Heart right ventricle (tissue), 16 donors: ENCODE data around the gene STX1B. TPM values are rescaled to one million over a fixed set of nuclear protein-coding genes. Genes with fewer than 3 reads are reported as not detected.

Source experiments
- ATAC-seq, 8 donors: fragments of 200-7000 bp; cut with Tn5 transposase; one replicate each; pipeline ENCODE4 v1.9.1; 2020; ENCODE audit warnings: mild to moderate bottlenecking in 8 of 8, moderate library complexity in 8 of 8, moderate number of reproducible peaks in 1 of 8
- DNase-seq, 2 donors: peaks; one replicate each; pipeline ENCODE4 v3.0.0-alpha.2; 2020
- H3K27ac ChIP-seq, 10 donors: fragments of 200-600 bp; sonication (generic) in 2 of 10; one replicate each; pipeline versions ENCODE4 v1.5.0 to v1.8.0; 2020 to 2022; ENCODE audit warnings: mild to moderate bottlenecking in 3 of 10
- H3K27me3 ChIP-seq, 7 donors: fragments of 200-600 bp; one replicate each; pipeline ENCODE4 v1.8.0; 2021 to 2022; ENCODE audit warnings: mild to moderate bottlenecking in 2 of 7
- H3K36me3 ChIP-seq, 9 donors: fragments of 200-600 bp; sonication (generic) in 1 of 9; one replicate each; pipeline versions ENCODE4 v1.5.0 to v1.8.0; 2020 to 2022; ENCODE audit warnings: mild to moderate bottlenecking in 2 of 9
- H3K4me1 ChIP-seq, 9 donors: fragments of 200-600 bp; sonication (generic) in 1 of 9; one replicate each; pipeline versions ENCODE4 v1.5.0 to v1.8.0; 2020 to 2022; ENCODE audit warnings: mild to moderate bottlenecking in 4 of 9
- H3K4me3 ChIP-seq, 10 donors: fragments of 200-600 bp; sonication (generic) in 2 of 10; one replicate each; pipeline versions ENCODE4 v1.5.0 to v1.8.0; 2020 to 2022; ENCODE audit warnings: mild to moderate bottlenecking in 7 of 10, moderate library complexity in 2 of 10
- H3K9me3 ChIP-seq, 11 donors: fragments of 200-600 bp in 10 of 11; sonication (generic) in 2 of 11; one replicate each; pipeline versions ENCODE4 v1.5.0 to v1.8.0; 2013 to 2022; ENCODE audit warnings: mild to moderate bottlenecking in 2 of 11, control low read depth in 1 of 11, moderate library complexity in 1 of 11
- CTCF ChIP-seq, 9 donors: fragments of 200-600 bp; sonication (generic) in 2 of 9; IDR thresholded peaks; one replicate each; pipeline versions ENCODE4 v1.5.0 to v1.8.0; 2021 to 2022; ENCODE audit warnings: antibody characterized with exemption in 9 of 9, mild to moderate bottlenecking in 5 of 9, moderate library complexity in 1 of 9
- WGBS, 2 donors: extraction: QIAGEN DNeasy Blood & Tissue Kit; methylation state at CpG; one replicate each; pipeline ENCODE4 v1.1.7; 2013; ENCODE audit warnings: inconsistent platforms in 1 of 2; 5-methylcytosine and 5-hydroxymethylcytosine counted together
- intact Hi-C, 10 donors: fragments of 100-400 bp; cut with DNase I; formaldehyde crosslinking; loops; one replicate each; pipeline versions ENCODE4 v1.11.1 to v1.14.2; 2022
- polyA plus RNA-seq, 2 donors: library from polyadenylated mRNA; stranded (reverse); fragments of 200-250 nt; gene quantifications; one replicate each; pipeline ENCODE4 v1.2.3, GENCODE V29; 2013
- total RNA-seq, 10 donors: library from RNA; stranded (reverse); fragmentation: NEBNext Ultra II Directional in 3 of 10; extraction: Animal tissue kit (Norgen Biotek cat#: 25700) in 3 of 10; gene quantifications; one replicate each; pipeline versions ENCODE4 v1.2.1 to v1.2.4, GENCODE V29; 2021 to 2023
- donor health status: Arrhythmogenic right ventricular cardiomyopathy.
- donor health status: ischemic (EF 13 %, LVEDD 7.1; RV severe dilation, severe dysfunction).
- donor health status: healthy with polysubstance abuse.
- donor health status: DM: no; HTN: yes; CAD: no.
- donor health status: DM: no; HTN: no; CAD: no.
- donor health status: ischemic (EF 25% LVEDD 6.9; RV normal size, moderate dysfunction).
- donor health status: ischemic (EF 25% LVEDD 5.7; RV mildly dilated, moderate dysfunction).
- donor health status: healthy.
- donor health status: DM: yes; HTN: yes; CAD: no.
- donor health status: Ischemic cardiomyopathy.
- donor health status: ischemic (EF 35%, LVEDD 5.7; RV mildly dilated, moderate dysfunction).
- donor health status: nonischemic (EF 11% LVEDD 7.7; RV severe dilation, severe dysfunction).
- donor health status: DM: yes; HTN: yes; CAD: no.
- donor health status: PGD.
- donor health status: ischemic (EF 29% LVEDD 5.4; RV normal size, mild dysfunction).
- donor health status: nonischemic (EF 23%, LVEDD 6.1; RV moderate dilation, normal function).

STX1B gene
- total and polyA plus RNA-seq, 12 donors = 0.07 to 2.3 (median 0.90) TPM

- Histone ChIP-seq H3K36me3 (peaks cover 0 to 100% (median 72%) of the 10 kb centered on the region in 9 donors), H3K27me3 (no peaks in the 10 kb centered on the region), H3K27ac (no peak overlapping the region), H3K4me3 (no peak overlapping the region), H3K9me3 (no peaks in the 10 kb centered on the region), H3K4me1 (no peaks in the 10 kb centered on the region)
- no peak for TF ChIP-seq CTCF (IDR thresholded peaks at IDR 0.05)
- 92 to 94% methylated on average over 14 of the region's 14 CpGs for WGBS, 2 donors
- intact Hi-C loops = no loop called here
- DNase-seq (no peak), ATAC-seq (no peak)
Measured at GRCh38 chr16:30971298-30971697, 39.1 kb downstream of the STX1B start.

- Histone ChIP-seq H3K4me3 (no peak overlapping the region), H3K36me3 (peaks cover 0 to 100% (median 87%) of the 10 kb centered on the region in 9 donors), H3K9me3 (no peaks in the 10 kb centered on the region), H3K27me3 (no peaks in the 10 kb centered on the region), H3K4me1 (no peaks in the 10 kb centered on the region), H3K27ac (no peak overlapping the region)
- DNase-seq = no peak
- WGBS, 2 donors = 94 to 96% methylated on average over 19 of the region's 19 CpGs
- no peak for ATAC-seq
- TF ChIP-seq CTCF (IDR thresholded peaks at IDR 0.05) = no peak
- intact Hi-C loops = no loop called here
Measured at GRCh38 chr16:30969246-30969842, 41.1 kb downstream of the STX1B start.

GRCh38 chr16:30967795-30968194 lies 42.6 kb downstream of the STX1B start:
- H3K27ac ChIP-seq = no peak overlapping the region
- intact Hi-C loops = no loop called here
- no peaks in the 10 kb centered on the region for H3K27me3 ChIP-seq
- DNase-seq (no peak), ATAC-seq (no peak)
- no peak overlapping the region for H3K4me3 ChIP-seq
- no peak for TF ChIP-seq CTCF (IDR thresholded peaks at IDR 0.05)
- peaks cover under 1 to 100% (median 90%) of the 10 kb centered on the region in 9 donors for H3K36me3 ChIP-seq
- H3K9me3 ChIP-seq = no peaks in the 10 kb centered on the region
- no peaks in the 10 kb centered on the region for H3K4me1 ChIP-seq
- 83 to 89% methylated on average over 4 of the region's 4 CpGs for WGBS, 2 donors

GRCh38 chr16:30966033-30966619 lies 44.3 kb downstream of the STX1B start:
- TF ChIP-seq CTCF (IDR thresholded peaks at IDR 0.05) = no peak
- 93 to 94% methylated on average over 19 of the region's 19 CpGs for WGBS, 2 donors
- peak in 1 of 8 donors; percentile 18 for ATAC-seq

More at GRCh38 chr16:30966033-30966619, 44.3 kb downstream of the STX1B start:
- Histone ChIP-seq H3K4me1 (no peaks in the 10 kb centered on the region), H3K27me3 (no peaks in the 10 kb centered on the region), H3K36me3 (peaks cover 0 to 100% (median 92%) of the 10 kb centered on the region in 9 donors), H3K4me3 (no peak overlapping the region), H3K9me3 (no peaks in the 10 kb centered on the region), H3K27ac (no peak overlapping the region)
- DNase-seq = no peak
- intact Hi-C loops = no loop called here
